Upper lobe of right lung (tissue), 1 donor: ENCODE results near the gene SBF1. TPM values are rescaled to one million over a fixed set of nuclear protein-coding genes. Genes with fewer than 3 reads are reported as not detected.

ENCODE experiments used
- ATAC-seq: fragments of 200-7000 bp; cut with Tn5 transposase; one replicate; pipeline ENCODE4 v1.9.1; 2020; ENCODE audit warnings: mild to moderate bottlenecking, moderate library complexity
- DNase-seq: peaks from one replicate; pipeline ENCODE4 v3.0.0-alpha.2; 2020
- H3K27ac ChIP-seq: fragments of 200-600 bp; one replicate; pipeline ENCODE4 v1.8.0; 2022
- H3K27me3 ChIP-seq: fragments of 200-600 bp; one replicate; pipeline ENCODE4 v1.8.0; 2022; ENCODE audit warnings: mild to moderate bottlenecking
- H3K36me3 ChIP-seq: fragments of 200-600 bp; one replicate; pipeline ENCODE4 v1.8.0; 2022
- H3K4me1 ChIP-seq: fragments of 200-600 bp; one replicate; pipeline ENCODE4 v1.8.0; 2022
- H3K4me3 ChIP-seq: fragments of 200-600 bp; one replicate; pipeline ENCODE4 v1.8.0; 2022; ENCODE audit warnings: mild to moderate bottlenecking
- H3K9me3 ChIP-seq: fragments of 200-600 bp; one replicate; pipeline ENCODE4 v1.8.0; 2022
- intact Hi-C: fragments of 100-400 bp; cut with DNase I; formaldehyde crosslinking; loops from one replicate; pipeline ENCODE4 v1.11.0; 2022
- total RNA-seq: library from RNA; stranded (reverse); fragmentation: NEBNext Ultra II Directional; extraction: Animal tissue kit (Norgen Biotek cat#: 25700); gene quantifications from one replicate; pipeline ENCODE4 v1.2.1, GENCODE V29; 2021
- TF ChIP-seq, protein P1 (sequence below): fragments of 200-600 bp; IDR thresholded peaks from one replicate; pipeline ENCODE4 v1.8.0; 2022; ENCODE audit warnings: antibody characterized with exemption
- donor health status: DM: no; HTN: yes; CAD: no; lungs with severe emphysema.

Gene SBF1
- total RNA-seq, 1 donor from 2014 or later: 69.4 TPM

DNA sequence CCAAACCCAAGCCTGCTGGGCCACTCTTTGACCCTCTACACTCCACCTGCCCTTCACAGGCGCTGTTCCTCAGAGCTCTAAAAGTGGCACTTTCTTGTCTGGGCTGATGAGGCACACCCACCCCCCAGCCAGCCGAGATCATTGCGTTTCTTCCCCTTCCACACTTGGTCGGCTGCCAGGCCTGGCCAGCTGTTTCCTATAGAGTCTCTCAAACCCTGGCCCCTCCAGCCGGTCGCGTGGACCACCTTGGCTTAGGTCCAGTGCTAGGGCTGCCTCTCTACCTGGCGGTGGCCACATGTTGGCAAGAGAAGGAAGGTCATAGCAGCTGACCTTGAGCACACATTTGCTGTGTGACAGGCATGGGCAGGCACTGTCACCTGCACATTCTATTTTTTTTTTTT, 71.1 kb downstream of the SBF1 start:
- DNase-seq: peak; percentile 78
- H3K36me3 ChIP-seq: peaks cover 23% of the 10 kb centered on the region

GRCh38 chr22:50401907-50402306, 72.9 kb downstream of the SBF1 start:
- intact Hi-C loops: no loop called here
- no peaks in the 10 kb centered on the region for H3K27me3 ChIP-seq
- H3K36me3 ChIP-seq: peaks cover 9% of the 10 kb centered on the region
- H3K9me3 ChIP-seq: no peaks in the 10 kb centered on the region
- H3K4me3 ChIP-seq: no peak overlapping the region
- no peak overlapping the region for H3K27ac ChIP-seq
- DNase-seq: no peak
- ATAC-seq: no peak
- TF ChIP-seq, protein P1, sequence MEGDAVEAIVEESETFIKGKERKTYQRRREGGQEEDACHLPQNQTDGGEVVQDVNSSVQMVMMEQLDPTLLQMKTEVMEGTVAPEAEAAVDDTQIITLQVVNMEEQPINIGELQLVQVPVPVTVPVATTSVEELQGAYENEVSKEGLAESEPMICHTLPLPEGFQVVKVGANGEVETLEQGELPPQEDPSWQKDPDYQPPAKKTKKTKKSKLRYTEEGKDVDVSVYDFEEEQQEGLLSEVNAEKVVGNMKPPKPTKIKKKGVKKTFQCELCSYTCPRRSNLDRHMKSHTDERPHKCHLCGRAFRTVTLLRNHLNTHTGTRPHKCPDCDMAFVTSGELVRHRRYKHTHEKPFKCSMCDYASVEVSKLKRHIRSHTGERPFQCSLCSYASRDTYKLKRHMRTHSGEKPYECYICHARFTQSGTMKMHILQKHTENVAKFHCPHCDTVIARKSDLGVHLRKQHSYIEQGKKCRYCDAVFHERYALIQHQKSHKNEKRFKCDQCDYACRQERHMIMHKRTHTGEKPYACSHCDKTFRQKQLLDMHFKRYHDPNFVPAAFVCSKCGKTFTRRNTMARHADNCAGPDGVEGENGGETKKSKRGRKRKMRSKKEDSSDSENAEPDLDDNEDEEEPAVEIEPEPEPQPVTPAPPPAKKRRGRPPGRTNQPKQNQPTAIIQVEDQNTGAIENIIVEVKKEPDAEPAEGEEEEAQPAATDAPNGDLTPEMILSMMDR: no peak
- peaks cover 25% of the 10 kb centered on the region for H3K4me1 ChIP-seq

More for the DNA sequence above, 71.1 kb downstream of the SBF1 start:
- H3K9me3 ChIP-seq: no peaks in the 10 kb centered on the region
- no peak overlapping the region for H3K27ac ChIP-seq
- TF ChIP-seq, protein P1: no peak
- H3K27me3 ChIP-seq: no peaks in the 10 kb centered on the region
- peaks cover 25% of the 10 kb centered on the region for H3K4me1 ChIP-seq
- intact Hi-C loops: no loop called here
- ATAC-seq: peak; percentile 49
- H3K4me3 ChIP-seq: no peak overlapping the region

GRCh38 chr22:50400931-50401330, 73.9 kb downstream of the SBF1 start:
- H3K27me3 ChIP-seq: no peaks in the 10 kb centered on the region
- ATAC-seq: no peak
- no peak overlapping the region for H3K27ac ChIP-seq
- H3K9me3 ChIP-seq: no peaks in the 10 kb centered on the region
- TF ChIP-seq, protein P1: no peak
- peaks cover 25% of the 10 kb centered on the region for H3K4me1 ChIP-seq
- no peak overlapping the region for H3K4me3 ChIP-seq
- intact Hi-C loops: no loop called here
- DNase-seq: no peak
- peaks cover 11% of the 10 kb centered on the region for H3K36me3 ChIP-seq

DNA sequence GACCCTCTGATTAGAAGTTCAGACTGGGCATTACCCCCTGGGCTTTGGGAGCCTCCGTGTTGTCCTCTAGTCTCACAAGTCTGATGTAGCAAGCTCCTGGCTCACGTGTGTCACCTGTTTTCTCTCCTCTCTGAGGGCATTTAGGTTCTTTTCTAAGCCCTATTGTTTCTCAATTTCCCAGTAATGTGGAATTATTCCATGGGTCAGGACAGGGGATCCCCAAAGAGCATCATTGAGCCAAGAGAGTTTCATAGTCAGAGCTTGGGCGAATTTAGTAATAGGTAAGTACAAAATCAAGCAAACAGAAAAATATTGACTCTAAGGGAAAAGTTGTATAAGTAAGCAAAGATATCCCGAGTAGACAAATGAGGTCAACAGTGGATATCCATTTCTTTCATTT, 74.4 kb downstream of the SBF1 start:
- TF ChIP-seq, protein P1: no peak
- ATAC-seq (no peak), DNase-seq (no peak)
- H3K4me3 ChIP-seq: no peak overlapping the region
- intact Hi-C loops: no loop called here
- peaks cover 25% of the 10 kb centered on the region for H3K4me1 ChIP-seq
- peak overlapping the region; percentile 75 for H3K27ac ChIP-seq
- H3K36me3 ChIP-seq: peaks cover 14% of the 10 kb centered on the region
- no peaks in the 10 kb centered on the region for H3K9me3 ChIP-seq
- H3K27me3 ChIP-seq: no peaks in the 10 kb centered on the region

DNA sequence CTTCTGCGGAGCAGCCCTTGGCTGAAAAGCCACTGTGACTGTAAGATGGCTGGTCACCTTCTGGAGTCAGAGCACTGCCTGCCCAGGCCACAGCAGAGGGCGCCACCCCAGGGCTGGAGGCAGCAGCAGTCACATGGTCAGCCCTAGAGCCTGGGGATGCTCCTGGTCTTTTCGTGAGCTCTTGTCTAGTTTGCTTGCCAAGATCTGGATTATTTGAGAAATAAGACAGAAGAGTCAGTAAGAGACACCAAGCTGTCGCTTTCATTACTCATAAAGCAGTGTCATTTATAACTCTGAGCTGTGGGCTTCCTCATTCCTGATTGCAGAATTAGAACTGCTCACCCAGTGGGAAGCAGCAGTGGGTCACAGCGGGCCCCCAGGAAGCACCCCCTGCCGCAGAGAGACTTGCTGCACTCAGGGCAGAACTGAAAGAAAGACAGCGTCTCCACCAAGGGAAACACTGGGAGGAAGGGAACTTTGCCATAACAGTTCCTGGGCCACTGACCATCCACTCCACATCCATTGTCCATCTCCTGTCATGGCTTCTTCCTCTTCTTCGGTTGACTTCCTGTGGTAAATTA, 75.0 kb downstream of the SBF1 start:
- Histone ChIP-seq H3K9me3 (no peaks in the 10 kb centered on the region), H3K4me3 (no peak overlapping the region), H3K4me1 (peaks cover 25% of the 10 kb centered on the region), H3K36me3 (peaks cover 19% of the 10 kb centered on the region), H3K27ac (peak overlapping the region; percentile 75), H3K27me3 (no peaks in the 10 kb centered on the region)
- TF ChIP-seq, protein P1: peak; percentile 41
- ATAC-seq (peak; percentile 85), DNase-seq (no peak)
- intact Hi-C loops: no loop called here
